ENCODE data around the gene RASA3. TPM values are rescaled to one million over a fixed set of nuclear protein-coding genes. Genes with fewer than 3 reads are reported as not detected.
"Not testable (repeated sequence)": the region's sequence is repeated elsewhere in the genome, so short reads cannot be mapped to it uniquely, and the experiment has no call there.

Gene RASA3
- total RNA-seq, 2 experiments from 2014 or later = 65.6 to 73.9 TPM

GRCh38 chr13:114164053-114164452 is 31.6 kb upstream of the RASA3 start:
- Mint-ChIP-seq H3K9me3 (peaks cover 5% of the 10 kb centered on the region), H3K27me3 (peaks cover 10% of the 10 kb centered on the region)

GRCh38 chr13:114162533-114162922 is 30.1 kb upstream of the RASA3 start:
- H3K4me3 Mint-ChIP-seq = peak overlapping the region; percentile 22
- ATAC-seq (ENCODE audit: low read depth) (no peak), DNase-seq (no peak)
- no peak overlapping the region for H3K27ac Mint-ChIP-seq
- peaks cover 10% of the 10 kb centered on the region for H3K27me3 Mint-ChIP-seq
- peaks cover 1% of the 10 kb centered on the region for H3K9me3 Mint-ChIP-seq
- peaks cover 33% of the 10 kb centered on the region for H3K4me1 Mint-ChIP-seq
- POLR2A ChIA-PET = interaction anchor here (1.2 to 2.0 kb wide), 2 partner anchors 32 to 38 kb away, joined by 4 to 6 read pairs; no protein-coding TSS in a partner anchor
- H3K36me3 Mint-ChIP-seq = no peaks in the 10 kb centered on the region

More at GRCh38 chr13:114164053-114164452, 31.6 kb upstream of the RASA3 start:
- H3K4me3 Mint-ChIP-seq = no peak overlapping the region
- POLR2A ChIA-PET = no interaction called here
- DNase-seq (no peak), ATAC-seq (ENCODE audit: low read depth) (no peak)
- no peaks in the 10 kb centered on the region for H3K36me3 Mint-ChIP-seq
- peaks cover 29% of the 10 kb centered on the region for H3K4me1 Mint-ChIP-seq
- no peak overlapping the region for H3K27ac Mint-ChIP-seq

GRCh38 chr13:114161644-114162532 is 29.5 kb upstream of the RASA3 start:
- Mint-ChIP-seq H3K27ac (peak overlapping the region; percentile 70), H3K36me3 (no peaks in the 10 kb centered on the region), H3K9me3 (peaks cover 1% of the 10 kb centered on the region), H3K4me1 (peaks cover 31% of the 10 kb centered on the region), H3K4me3 (peak overlapping the region; percentile 54), H3K27me3 (peaks cover 10% of the 10 kb centered on the region)
- POLR2A ChIA-PET = interaction anchor here (1.2 to 2.0 kb wide), 3 partner anchors 13 to 37 kb away, joined by 4 to 6 read pairs (median 4); no protein-coding TSS in a partner anchor
- DNase-seq (no peak), ATAC-seq (ENCODE audit: low read depth) (peak; percentile 79)

- POLR2A ChIA-PET = interaction anchor here (1.2 kb wide), 1 partner anchor 13 kb away, joined by 4 read pairs; no protein-coding TSS in a partner anchor
- Mint-ChIP-seq H3K27ac (no peak overlapping the region), H3K36me3 (no peaks in the 10 kb centered on the region), H3K27me3 (peaks cover 10% of the 10 kb centered on the region), H3K4me3 (no peak overlapping the region), H3K9me3 (peaks cover 1% of the 10 kb centered on the region), H3K4me1 (peaks cover 35% of the 10 kb centered on the region)
- DNase-seq (no peak), ATAC-seq (ENCODE audit: low read depth) (no peak)
Measured at GRCh38 chr13:114161028-114161556, 28.7 kb upstream of the RASA3 start.

GRCh38 chr13:114158869-114159666 is 26.6 kb upstream of the RASA3 start:
- ATAC-seq (ENCODE audit: low read depth); H3K4me3 Mint-ChIP-seq: not testable (repeated sequence)

GRCh38 chr13:114157869-114158495 is 25.6 kb upstream of the RASA3 start:
- POLR2A ChIA-PET = interaction anchor here (0.9 kb wide), 1 partner anchor 9 kb away, joined by 5 read pairs; no protein-coding TSS in a partner anchor
- peaks cover 47% of the 10 kb centered on the region for H3K4me1 Mint-ChIP-seq
- no peak overlapping the region for H3K4me3 Mint-ChIP-seq
- H3K36me3 Mint-ChIP-seq = peaks cover 2% of the 10 kb centered on the region
- peaks cover 4% of the 10 kb centered on the region for H3K9me3 Mint-ChIP-seq
- peaks cover 10% of the 10 kb centered on the region for H3K27me3 Mint-ChIP-seq
- DNase-seq = no peak
- H3K27ac Mint-ChIP-seq = no peak overlapping the region
- no peak for ATAC-seq (ENCODE audit: low read depth)

More at GRCh38 chr13:114158869-114159666, 26.6 kb upstream of the RASA3 start:
- H3K27me3 Mint-ChIP-seq, H3K36me3 Mint-ChIP-seq, H3K9me3 Mint-ChIP-seq, DNase-seq, POLR2A ChIA-PET, H3K27ac Mint-ChIP-seq: not testable (repeated sequence)
- H3K4me1 Mint-ChIP-seq = peaks cover 38% of the 10 kb centered on the region

GRCh38 chr13:114155926-114156883 is 23.8 kb upstream of the RASA3 start:
- H3K9me3 Mint-ChIP-seq = peaks cover 4% of the 10 kb centered on the region
- ATAC-seq (ENCODE audit: low read depth) = peak; percentile 12
- peaks cover 36% of the 10 kb centered on the region for H3K4me1 Mint-ChIP-seq
- H3K36me3 Mint-ChIP-seq = peaks cover 2% of the 10 kb centered on the region
- peaks cover 11% of the 10 kb centered on the region for H3K27me3 Mint-ChIP-seq
- POLR2A ChIA-PET = no interaction called here
- H3K27ac Mint-ChIP-seq = peak overlapping the region; percentile 84
- peak overlapping the region; percentile 69 for H3K4me3 Mint-ChIP-seq
- no peak for DNase-seq

GRCh38 chr13:114155320-114155719 is 22.9 kb upstream of the RASA3 start:
- H3K36me3 Mint-ChIP-seq = peaks cover 2% of the 10 kb centered on the region

GRCh38 chr13:114154476-114154875 is 22.1 kb upstream of the RASA3 start:
- Mint-ChIP-seq H3K4me1 (peaks cover 31% of the 10 kb centered on the region), H3K9me3 (peaks cover 3% of the 10 kb centered on the region), H3K4me3 (peak overlapping the region; percentile 80), H3K27ac (peak overlapping the region; percentile 78), H3K27me3 (peaks cover 10% of the 10 kb centered on the region), H3K36me3 (peaks cover 2% of the 10 kb centered on the region)
- ATAC-seq (ENCODE audit: low read depth) = peak; percentile 72
- POLR2A ChIA-PET = interaction anchor here (1.3 kb wide), 1 partner anchor 10 kb away, joined by 3 read pairs; no protein-coding TSS in a partner anchor
- no peak for DNase-seq

More at GRCh38 chr13:114155320-114155719, 22.9 kb upstream of the RASA3 start:
- DNase-seq = no peak
- Mint-ChIP-seq H3K27ac (no peak overlapping the region), H3K9me3 (peaks cover 3% of the 10 kb centered on the region), H3K4me1 (peaks cover 36% of the 10 kb centered on the region), H3K4me3 (no peak overlapping the region), H3K27me3 (peaks cover 11% of the 10 kb centered on the region)
- POLR2A ChIA-PET = no interaction called here
- no peak for ATAC-seq (ENCODE audit: low read depth)

- no peak for DNase-seq
- Mint-ChIP-seq H3K4me1 (peaks cover 39% of the 10 kb centered on the region), H3K27ac (peak overlapping the region; percentile 54), H3K36me3 (peaks cover 2% of the 10 kb centered on the region), H3K4me3 (peak overlapping the region; percentile 80), H3K9me3 (peaks cover 3% of the 10 kb centered on the region), H3K27me3 (peaks cover 13% of the 10 kb centered on the region)
- ATAC-seq (ENCODE audit: low read depth) = no peak
- POLR2A ChIA-PET = interaction anchor here (1.3 kb wide), 1 partner anchor 9 kb away, joined by 3 read pairs; no protein-coding TSS in a partner anchor
Measured at GRCh38 chr13:114153485-114154080, 21.2 kb upstream of the RASA3 start.

GRCh38 chr13:114152831-114153371 is 20.5 kb upstream of the RASA3 start:
- Mint-ChIP-seq H3K36me3 (peaks cover 3% of the 10 kb centered on the region), H3K9me3 (peaks cover 3% of the 10 kb centered on the region), H3K4me1 (peaks cover 41% of the 10 kb centered on the region), H3K27ac (no peak overlapping the region), H3K27me3 (peaks cover 14% of the 10 kb centered on the region), H3K4me3 (no peak overlapping the region)
- DNase-seq (no peak), ATAC-seq (ENCODE audit: low read depth) (no peak)
- POLR2A ChIA-PET = no interaction called here

Data from activated naive CD8-positive, alpha-beta T cell treated with anti-CD3 and anti-CD28 coated beads, Interleukin-2, amount 10 ng/mL, durations not matched to agents 7 days and 5 days (primary cell).